C4-2B (cell line): Measurements from ENCODE around the gene PIPOX.

ENCODE experiments used
- H3K27ac ChIP-seq: fragments of 450-650 bp; 2 replicates; pipeline ENCODE4 v1.5.1; 2017
- CTCF ChIP-seq: fragments of 450-650 bp; conservative IDR thresholded peaks from 2 replicates; pipeline ENCODE4 v1.5.1; 2017; ENCODE audit warnings: mild to moderate bottlenecking
- ZFX ChIP-seq: fragments of 450-650 bp; IDR thresholded peaks from 2 replicates; pipeline ENCODE4 v1.6.1; 2017

The PIPOX gene

GRCh38 chr17:29042679-29043538, at the start of gene PIPOX:
TSS of gene PIPOX (plus strand) at chr17:29043141. CDS start at chr17:29043226, 85 bp downstream.
- TF ChIP-seq ZFX (no peak), CTCF (no peak)
- no peak within 1 kb of the TSS for H3K27ac ChIP-seq

- H3K27ac ChIP-seq, result no peak overlapping the region
- no peak for TF ChIP-seq CTCF
- TF ChIP-seq ZFX, result no peak
These were observed 49.1 kb upstream of the PIPOX start for GRCh38 chr17:28993645-28994426.

GRCh38 chr17:28996554-28997096, 46.3 kb upstream of the PIPOX start:
- TF ChIP-seq ZFX (no peak), CTCF (no peak)
- H3K27ac ChIP-seq, result no peak overlapping the region

- H3K27ac ChIP-seq, result no peak overlapping the region
- no peak for TF ChIP-seq ZFX
These were observed 45.1 kb upstream of the PIPOX start for GRCh38 chr17:28997806-28998205.

GRCh38 chr17:28999206-28999605, 43.7 kb upstream of the PIPOX start:
- no peak overlapping the region for H3K27ac ChIP-seq
- no peak for TF ChIP-seq CTCF
- TF ChIP-seq ZFX, result no peak

- TF ChIP-seq ZFX (no peak), CTCF (no peak)
- H3K27ac ChIP-seq, result no peak overlapping the region
These were observed 42.0 kb upstream of the PIPOX start for GRCh38 chr17:29000973-29001372.

- TF ChIP-seq CTCF (no peak), ZFX (no peak)
- no peak overlapping the region for H3K27ac ChIP-seq
These were observed 40.1 kb upstream of the PIPOX start for GRCh38 chr17:29002811-29003210.
